Measurements from ENCODE around the gene FCHO2.

The FCHO2 gene

DNA sequence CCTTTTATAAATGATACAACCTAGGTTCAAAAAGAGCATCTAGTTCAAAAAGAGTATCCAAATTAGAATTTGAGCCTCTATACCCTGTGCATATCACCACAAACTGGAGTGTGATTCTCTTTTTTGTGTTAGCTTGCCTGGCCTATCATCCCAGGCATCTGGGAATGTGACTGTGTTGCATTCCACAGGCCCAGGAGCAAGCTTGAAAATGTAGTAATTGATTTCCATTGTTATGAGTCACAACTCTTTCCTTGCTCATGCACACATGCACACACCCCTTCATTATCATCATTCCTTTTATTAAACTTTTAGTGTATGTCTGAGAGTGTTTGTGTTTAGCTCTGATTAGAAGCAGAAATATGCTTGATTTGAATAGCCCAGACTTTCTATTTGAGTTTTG is 75.2 kb downstream of the FCHO2 start:
- no peak for DNase-seq (ENCODE audit: low read depth)

DNA sequence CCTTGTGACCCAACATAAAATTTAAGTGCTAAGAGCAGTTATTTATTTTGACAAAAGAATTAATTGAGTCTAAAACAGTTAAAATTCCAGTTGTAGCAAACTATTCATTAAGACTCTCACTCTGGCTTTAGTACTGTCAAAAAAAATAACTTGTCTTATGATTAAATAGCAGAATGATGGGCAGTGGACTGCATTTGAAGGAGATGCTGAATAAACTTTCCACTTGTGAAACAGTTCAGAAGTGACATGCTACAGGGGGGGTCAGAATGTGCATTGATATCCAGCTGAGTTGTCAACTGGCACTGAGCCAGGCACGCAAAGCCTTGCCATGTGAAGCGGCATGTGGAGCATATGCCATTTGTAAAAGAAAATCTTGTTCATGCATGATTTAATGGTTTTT is 76.0 kb downstream of the FCHO2 start:
- DNase-seq (ENCODE audit: low read depth) = no peak

DNA sequence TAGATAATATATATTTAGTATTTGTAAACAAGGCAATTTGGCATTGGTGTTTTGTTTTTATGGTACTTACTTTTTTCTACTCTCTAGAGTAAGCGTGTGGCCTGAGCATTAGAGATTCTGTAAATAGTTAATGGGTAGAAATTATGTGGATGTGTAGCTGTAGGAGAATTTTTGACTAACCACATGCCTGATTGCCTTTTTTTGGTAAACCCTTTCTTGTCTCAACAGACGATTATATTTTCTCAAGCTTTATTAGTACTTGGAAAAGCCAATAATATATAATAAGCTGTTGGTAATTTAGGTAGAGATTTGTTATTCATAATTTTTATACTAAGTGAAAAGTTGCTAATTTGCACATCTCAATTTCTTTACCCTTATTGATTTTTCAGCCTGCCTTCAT is 76.8 kb downstream of the FCHO2 start:
- no peak for DNase-seq (ENCODE audit: low read depth)

DNA sequence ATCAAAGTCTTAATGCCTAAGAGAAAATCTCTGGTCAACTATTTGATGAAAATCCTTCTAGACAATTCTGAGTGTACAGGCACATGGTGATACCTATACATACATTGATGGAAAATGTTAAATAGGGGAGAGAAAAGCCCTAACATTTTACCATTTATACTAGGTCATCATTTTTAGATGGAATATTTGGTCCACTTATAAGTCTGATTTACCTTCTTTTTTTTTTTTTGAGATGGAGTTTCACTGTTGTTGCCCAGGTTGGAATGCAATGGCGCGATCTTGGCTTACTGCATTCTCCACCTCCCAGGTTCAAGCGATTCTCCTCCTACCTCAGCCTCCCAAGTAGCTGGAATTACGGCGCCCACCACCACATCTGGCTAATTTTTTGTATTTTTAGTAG is 81.7 kb downstream of the FCHO2 start:
- DNase-seq (ENCODE audit: low read depth) = no peak

DNA sequence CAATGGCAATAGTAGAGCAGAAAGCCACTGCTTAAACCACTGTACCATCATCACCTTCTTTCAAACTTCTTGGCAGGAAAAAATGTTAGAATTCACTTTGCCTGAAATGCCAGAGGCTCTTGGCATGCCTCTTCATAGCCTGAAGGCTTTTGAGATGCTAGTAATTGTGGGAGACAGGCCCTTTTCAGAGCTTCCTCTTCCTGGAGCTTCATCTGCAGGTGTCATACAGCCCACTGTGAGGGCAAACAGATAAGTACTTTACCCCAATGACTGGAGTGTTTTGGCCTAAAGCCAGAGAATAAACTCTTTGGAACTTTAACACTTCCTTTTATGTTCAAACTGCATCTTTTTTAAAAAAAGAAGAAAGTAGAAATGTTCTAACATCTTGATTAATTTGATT is 83.2 kb downstream of the FCHO2 start:
- no peak for DNase-seq (ENCODE audit: low read depth)

DNA sequence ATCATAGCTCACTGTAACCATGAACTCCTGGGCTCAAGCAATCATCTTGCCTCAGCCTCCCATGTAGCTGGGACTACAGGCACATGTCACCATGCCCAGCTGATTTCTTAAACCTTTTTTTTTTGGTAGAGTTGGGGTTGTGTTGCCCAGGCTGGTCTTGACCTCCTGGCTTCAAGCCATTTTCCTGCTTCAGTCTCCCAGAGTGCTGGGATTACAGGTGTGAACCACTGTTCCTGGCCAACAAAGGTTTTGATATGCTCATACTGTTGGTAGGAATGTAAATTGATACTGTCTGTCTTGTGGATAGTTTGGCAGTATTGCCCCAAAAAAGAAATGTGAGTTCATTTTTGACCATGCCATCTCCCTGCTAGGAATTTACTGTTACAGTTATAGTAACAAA is 87.2 kb downstream of the FCHO2 start:
- DNase-seq (ENCODE audit: low read depth) = no peak

DNA sequence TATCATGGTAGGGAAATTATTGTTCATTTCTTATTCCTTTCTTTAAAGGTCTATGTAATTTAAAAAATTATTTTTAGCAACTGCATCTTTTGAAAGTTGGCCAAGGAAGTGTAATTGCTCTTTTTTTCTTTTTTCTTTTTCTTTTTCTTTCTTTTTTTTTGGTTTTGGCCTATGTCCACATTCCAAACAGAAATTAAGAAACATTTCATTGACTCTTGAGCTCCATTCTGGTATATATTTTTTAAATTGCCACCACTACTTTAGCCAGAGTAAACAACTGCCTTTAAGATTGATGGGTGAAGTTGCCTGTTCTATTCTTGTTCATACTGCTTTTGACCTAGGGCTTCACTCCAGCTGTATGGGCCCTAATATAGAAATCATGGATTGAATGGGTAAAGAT is 88.7 kb downstream of the FCHO2 start:
- no peak for DNase-seq (ENCODE audit: low read depth)

DNA sequence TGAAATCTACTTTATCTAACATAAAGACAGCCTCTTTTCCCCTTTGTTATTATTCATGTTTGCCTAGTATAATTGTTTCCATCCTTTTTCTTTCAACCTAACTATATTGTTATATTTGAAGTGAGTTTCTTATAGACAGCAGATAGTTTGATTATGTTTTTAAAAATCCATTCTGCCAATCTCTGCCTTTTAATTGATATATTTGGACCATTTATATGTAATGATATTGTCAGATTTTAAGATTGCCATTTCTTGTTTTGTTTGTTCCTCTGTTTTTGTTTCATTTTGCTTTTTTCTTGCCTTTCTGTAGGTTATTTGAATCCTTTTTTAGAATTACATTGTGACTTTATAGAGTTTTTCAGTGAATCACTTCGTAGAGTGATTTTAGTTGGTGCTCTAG is 89.8 kb downstream of the FCHO2 start:
- DNase-seq (ENCODE audit: low read depth) = no peak

DNA sequence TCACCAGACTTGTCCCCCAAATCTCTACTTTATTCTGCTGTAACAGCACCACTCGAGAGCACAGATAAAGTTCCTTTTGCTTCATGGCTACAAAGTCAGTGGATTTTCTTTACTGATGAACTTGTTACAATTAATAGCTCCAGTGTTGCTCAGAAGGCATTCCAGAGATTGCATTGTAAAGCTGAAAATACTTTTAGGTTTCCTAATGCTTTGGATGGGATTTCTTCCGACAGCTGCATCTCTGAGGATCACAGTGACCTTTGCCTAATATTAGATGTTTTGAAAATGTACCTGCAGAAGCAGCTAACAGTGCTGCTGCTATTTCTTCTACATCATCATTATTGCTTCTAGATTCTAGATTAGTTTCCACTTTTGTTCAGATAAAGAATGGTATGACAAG is 105.8 kb downstream of the FCHO2 start:
- no peak for DNase-seq (ENCODE audit: low read depth)

DNA sequence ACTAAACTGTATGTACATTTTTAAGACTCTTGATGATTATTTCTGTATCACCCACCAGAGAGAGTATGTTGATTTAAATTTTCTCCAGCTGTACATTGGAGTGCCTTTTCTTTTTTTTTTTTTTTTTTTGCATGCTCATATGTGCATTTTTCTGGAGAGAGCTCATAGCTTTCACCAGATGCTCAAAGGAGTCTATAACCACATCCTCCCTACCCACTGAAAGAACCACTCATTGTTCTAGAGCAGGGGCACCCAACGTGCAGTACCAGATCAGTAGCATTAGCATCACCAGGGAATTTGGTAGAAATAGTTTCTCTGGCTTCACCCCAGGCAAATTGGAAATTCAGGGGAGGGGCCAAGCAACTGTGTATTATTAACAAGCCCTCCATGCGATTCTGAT is 110.6 kb downstream of the FCHO2 start:
- no peak for DNase-seq (ENCODE audit: low read depth)

DNA sequence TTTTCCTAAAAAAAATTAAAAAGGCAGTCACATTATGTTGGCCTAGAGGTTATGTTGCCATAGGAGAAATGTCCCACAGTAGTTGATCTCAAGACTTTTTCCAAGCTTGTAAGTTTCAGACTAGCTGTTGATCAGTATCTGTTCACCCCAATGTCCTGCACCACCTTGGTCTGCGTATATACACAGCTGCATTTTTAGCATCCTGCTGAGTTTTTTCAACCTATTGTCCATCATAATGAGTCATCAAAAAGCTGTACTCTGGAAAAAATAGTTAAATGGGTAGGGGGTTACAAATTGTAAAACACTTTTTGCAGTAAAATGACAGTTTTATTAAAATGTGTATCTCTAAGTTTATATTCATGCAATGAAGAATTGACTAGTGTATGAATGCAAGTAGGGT is 111.4 kb downstream of the FCHO2 start:
- DNase-seq (ENCODE audit: low read depth) = no peak

DNA sequence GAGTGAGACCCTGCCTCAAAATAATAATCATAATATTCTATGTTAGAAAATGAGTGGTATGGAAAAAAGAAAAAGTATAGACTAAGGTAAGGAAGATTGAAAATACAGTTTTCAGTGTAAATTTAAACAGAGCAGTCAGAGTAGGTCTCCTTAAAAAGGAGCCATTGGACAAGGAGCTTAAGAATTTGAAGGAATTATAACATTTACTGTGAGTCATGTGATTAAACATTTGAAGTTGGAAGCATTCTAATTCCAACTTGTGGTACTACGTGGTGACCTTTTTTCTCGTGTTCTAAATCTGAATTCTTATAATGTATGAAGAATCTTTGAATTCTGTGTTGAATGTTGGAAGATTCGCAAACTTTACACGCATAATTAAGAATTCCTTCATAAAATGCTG is 125.3 kb downstream of the FCHO2 start:
- DNase-seq (ENCODE audit: low read depth) = no peak

DNA sequence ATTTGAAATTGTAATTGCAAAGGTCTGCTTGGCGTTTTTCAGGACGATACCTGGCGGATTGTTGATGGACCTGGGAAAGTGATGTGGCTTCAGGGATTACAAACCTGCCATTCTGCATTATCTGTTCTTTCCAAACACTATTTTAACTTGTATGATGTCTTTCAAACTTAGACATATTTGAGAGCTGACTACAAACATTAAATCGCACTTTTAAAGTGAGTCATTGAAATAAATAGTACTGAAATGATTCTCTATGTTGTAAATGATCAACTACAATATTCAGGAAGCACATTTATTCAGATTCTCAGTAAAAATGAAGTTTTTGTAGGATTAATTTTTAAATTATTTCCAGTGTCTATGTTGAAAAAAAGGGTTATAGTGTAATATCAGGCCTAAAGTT is 132.2 kb downstream of the FCHO2 start:
- no peak for DNase-seq (ENCODE audit: low read depth)

DNA sequence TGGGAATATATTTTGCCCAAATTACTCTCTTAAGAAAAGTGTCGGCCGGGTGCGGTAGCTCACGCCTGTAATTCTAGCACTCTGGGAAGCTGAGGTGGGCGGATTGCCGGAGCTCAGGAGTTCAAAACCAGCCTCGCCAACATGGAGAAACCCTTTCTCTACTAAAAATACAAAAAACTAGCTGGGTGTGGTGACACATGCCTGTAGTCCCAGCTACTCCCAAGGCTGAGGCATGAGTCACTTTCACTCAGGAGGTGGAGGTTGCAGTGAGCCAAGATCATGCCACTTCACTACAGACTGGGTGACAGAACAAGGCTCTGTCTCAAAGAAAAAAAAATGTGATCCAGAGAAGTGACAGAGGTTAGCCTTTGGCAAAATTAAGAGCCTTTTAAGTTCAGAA is 138.1 kb downstream of the FCHO2 start:
- DNase-seq (ENCODE audit: low read depth) = no peak

DNA sequence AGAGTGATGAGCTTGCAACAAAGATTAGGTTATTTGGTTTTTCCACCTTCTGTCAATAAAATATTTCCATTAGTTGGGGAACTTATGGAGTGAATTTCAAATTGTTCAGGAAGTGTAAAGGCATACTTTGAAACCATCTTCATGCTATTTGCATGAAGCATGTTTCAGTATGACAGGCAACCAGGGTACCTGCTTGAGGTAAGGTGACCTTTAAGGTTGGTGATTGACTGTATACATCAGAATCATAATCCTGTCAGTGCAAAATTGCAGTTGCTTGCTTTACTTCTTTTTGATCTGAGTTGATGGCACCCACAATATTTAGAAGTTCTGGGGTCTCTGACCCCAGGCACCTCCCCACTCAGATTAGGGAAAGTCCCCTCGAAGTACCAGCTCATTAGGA is 138.6 kb downstream of the FCHO2 start:
- no peak for DNase-seq (ENCODE audit: low read depth)

DNA sequence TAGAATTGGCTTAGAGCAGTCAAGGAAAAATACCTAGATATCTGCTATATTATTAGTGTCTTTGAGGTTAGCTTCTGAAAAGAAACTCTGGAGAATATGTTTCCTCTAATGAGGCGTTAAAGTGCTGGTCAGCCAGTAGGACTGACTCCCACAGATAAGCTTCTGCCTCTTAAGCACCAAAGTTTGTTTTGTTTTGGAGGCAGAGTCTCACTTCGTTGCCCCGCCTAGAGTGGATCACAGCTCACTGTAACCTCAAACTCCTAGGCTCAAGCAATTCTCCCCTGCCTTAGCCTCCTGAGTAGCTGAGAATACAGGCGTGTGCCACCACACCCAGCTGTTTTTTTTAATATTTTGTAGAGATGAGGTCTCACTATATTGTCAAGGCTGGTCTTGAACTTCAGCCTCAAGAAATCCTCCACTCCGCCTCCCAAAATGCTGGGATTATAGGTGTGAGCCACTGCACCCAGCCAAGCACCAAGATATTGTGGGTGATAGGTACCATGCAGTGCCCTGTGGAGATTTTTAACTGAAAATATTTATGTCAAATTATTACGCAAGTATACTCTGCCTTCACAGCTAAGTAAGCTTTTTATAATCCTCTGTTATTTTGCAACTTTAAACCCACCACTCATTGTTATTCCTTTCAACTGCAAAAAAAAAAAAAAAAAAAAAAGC is 139.9 kb downstream of the FCHO2 start:
- no peak for DNase-seq (ENCODE audit: low read depth)

DNA sequence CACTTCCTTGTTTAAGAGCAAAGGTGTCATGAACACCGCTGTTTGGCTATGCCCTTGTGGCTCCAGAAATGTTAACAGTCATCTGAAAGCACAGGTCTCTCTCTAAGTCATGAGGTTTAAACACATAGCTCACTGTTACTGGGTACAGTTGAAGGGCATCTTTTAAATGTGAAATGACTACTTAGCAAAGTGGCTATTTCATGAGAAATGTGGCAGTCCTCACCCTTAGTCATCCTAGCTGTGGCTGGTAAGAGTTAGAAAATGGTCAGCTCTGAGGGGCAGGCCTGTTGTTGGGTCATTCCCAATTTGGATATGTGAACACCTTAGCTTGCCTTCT is 140.4 kb downstream of the FCHO2 start:
- no peak for DNase-seq (ENCODE audit: low read depth)

DNA sequence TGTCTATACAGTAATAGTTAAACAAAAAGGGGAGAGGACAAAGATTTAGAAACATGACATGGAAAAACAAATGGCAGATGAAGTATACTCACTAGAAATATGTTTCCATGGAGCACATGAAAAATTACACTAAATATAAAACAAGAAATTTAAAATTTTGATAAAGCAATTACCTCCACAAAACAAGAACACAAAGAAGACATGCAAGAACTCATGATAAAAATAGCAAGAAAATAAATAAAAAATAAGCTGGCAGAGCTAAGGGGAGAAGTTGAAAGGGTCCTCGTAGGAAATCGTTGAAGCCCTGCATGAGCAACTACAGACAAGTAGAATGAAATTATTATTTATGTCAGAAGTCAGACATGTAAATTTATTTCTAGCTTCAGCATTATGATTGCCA is 141.9 kb downstream of the FCHO2 start:
- DNase-seq (ENCODE audit: low read depth) = no peak

DNA sequence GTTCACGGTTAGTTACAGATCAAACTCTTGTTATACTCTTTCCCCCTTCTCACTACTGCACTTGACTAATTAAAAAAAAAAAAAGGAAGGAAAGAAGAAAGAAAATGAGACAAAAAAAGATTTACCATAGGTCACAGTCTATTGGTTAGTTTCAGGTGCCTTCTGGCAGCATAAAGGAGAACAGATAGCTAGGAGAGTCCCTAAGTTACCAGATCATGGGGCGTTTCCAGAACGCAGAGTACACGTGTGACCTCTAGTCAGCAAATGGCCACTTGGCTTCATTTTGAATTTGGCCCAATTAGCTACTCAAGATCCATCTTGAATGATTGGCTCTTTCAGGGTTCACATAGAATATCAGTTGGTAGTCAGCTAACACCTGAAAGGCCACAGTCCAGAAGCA is 144.3 kb downstream of the FCHO2 start:
- DNase-seq (ENCODE audit: low read depth) = no peak

DNA sequence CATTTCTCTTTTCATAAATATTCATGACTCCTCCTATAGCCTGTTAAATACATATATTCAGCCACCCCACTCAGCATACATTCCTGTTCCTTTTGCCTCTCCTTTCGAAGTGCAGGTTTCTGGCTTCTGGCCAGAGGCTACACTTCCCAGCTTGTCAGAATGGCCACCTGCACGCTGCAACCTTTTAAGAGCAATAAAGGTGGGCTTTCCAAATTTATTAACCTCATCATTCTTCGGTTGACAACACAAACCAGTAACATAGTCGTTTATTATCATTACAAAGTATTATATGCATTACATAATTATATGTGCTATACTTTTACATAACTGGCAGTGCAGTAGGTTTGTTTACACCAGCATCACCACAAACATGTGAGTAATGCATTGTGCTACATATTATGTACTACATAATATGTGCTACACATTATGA is 148.0 kb downstream of the FCHO2 start:
- DNase-seq (ENCODE audit: low read depth) = no peak

DNA sequence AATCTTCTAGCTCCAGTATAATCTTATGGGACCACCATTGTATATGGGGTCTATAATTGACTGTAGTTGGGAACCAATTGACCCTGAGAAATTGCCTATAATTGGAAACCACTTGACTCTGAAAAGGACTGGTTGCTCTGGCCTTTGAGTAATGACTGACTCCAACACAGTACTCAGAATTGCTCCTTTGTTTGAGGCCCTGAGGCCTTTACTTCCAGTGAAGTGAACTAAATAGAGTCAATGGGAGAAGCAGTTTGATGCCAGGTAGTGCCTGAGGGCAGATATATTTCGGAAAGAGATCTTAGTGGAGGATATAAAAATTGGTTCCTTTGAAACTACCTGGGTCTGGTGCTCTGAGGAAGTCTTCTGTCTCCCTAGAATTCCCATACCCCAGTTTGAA is 148.5 kb downstream of the FCHO2 start:
- no peak for DNase-seq (ENCODE audit: low read depth)

DNA sequence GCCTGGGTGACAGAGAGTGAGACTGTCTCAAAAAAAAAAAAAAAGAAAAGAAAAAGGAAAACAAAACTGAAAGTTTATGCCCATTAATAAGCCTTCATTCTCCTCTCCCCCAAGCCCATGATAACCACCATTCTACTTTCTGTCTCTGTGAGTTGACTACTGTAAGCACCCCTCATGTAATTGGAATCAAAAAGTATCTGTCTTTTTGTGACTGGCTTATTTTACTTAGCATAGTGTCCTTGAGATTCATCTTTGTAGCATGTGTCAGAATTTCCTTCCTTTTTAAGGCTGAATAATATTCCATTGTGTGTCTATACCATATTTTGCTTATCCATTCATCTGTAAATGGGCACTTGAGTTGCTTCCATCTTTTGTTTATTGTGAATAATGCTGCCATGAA is 150.5 kb downstream of the FCHO2 start:
- DNase-seq (ENCODE audit: low read depth) = no peak

DNA sequence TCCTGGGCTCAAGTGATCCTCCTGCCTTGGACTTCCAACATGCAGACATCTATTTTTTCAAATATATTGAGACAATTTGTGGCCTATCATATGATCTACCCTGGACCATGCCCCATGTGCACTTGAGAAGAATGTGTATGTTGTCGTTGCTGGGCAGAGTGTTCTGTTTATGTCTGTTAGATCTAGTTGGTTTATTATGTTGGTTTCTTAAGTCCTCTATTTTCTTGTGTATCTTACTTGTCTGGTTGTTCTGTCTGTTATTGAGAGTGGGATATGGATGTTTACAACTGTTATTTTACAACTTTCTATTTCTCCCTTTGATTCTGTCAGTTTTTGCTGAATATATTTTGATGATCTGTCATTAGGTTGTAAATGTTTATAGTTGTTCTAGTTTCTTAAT is 154.3 kb downstream of the FCHO2 start:
- DNase-seq (ENCODE audit: low read depth) = no peak

DNA sequence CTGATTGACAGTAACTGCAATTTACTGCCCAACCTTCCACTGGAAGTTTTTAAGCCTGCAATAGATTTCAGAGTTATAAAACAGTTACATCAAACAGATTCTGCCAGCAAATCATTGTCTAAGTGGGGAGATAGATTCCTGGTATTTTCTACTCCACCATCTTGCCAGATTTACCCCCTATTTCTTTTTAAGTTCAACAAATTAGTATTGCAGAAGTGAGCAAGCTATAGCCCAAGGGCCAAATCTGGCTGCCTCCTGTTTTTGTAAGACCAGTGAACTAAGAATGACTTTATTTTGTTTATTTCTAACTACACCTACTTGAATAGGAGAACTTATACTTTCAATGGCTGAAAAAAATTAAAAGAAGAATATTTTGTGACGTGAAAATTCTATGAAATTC is 155.7 kb downstream of the FCHO2 start:
- no peak for DNase-seq (ENCODE audit: low read depth)

DNA sequence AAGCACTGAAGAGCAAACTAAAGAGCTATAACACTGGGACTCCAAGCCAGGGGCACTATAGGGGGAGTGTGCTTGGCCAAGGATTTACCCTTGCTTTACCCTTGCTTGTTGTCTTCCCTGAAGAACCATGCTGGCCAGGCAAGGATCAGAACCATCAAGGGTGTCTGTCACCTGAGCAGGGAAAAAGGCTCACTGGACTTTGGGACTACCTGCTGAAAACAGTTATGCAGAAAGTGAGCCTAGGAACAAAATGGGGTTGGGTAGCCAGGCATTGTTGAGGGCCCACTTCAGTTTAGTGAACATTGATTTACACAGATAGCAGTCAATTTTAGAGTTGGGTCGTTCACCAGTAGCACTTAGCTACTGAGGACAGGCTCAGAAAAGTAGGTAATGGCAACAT is 156.5 kb downstream of the FCHO2 start:
- no peak for DNase-seq (ENCODE audit: low read depth)

Measured in stimulated activated CD8-positive, alpha-beta memory T cell treated with anti-CD3 and anti-CD28 coated beads, Interleukin-12 subunit alpha, Interleukin-12 subunit beta, amount 100 ng/mL, for 4 hours (primary cell).